ENCODE data around the gene CNTROB.

DNA sequence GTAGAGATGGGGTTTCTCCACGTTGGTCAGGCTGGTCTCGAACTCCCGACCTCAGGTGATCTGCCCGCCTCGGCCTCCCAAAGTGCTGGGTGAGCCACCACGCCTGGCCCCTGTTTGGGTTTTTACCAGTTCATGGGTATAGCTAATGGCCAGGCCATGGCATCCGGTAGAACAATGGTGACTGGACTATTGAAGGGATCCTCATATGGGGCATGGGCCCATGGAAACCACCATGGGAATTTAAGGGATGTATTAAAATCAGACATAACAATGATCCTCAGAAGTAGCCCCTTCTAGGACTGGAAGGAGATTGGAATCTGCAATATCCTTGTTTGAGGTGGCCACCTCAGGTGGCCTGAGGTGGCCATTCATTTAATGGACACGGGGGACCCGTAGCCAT is 52.9 kb downstream of the CNTROB start:
- TF ChIP-seq CTCF (IDR thresholded peaks at IDR 0.05; ENCODE audit: low read depth, low read length, poor library complexity, severe bottlenecking) (no peak), EZH2phosphoT487 (IDR thresholded peaks at IDR 0.05; ENCODE audit: borderline replicate concordance, low read length) (no peak)

Data from DOHH2 (cell line).